ENCODE measurements around the gene ZNF48. TPM values are rescaled to one million over a fixed set of nuclear protein-coding genes. Genes with fewer than 3 reads are reported as not detected.

Gene ZNF48
- polyA plus RNA-seq, 1 donor (not counting 4 experiments of a cell fraction or from before 2014, with no cell fraction given): 4.3 TPM

GRCh38 chr16:30421010-30421409, 25.8 kb downstream of the ZNF48 start:
- H3K27ac ChIP-seq (ENCODE audit: control insufficient read depth, insufficient read depth, low read length): no peak overlapping the region
- no peak for FAIRE-seq
- dilution Hi-C loops (cut with MboI; ENCODE audit: extremely low pct_ligation_motif_present, low sequenced_read_pairs): no loop called here
- peaks cover 14% of the 10 kb centered on the region for H3K4me1 ChIP-seq (ENCODE audit: control insufficient read depth, extremely low read depth, insufficient read depth, low read length)
- H3K4me3 ChIP-seq (ENCODE audit: control insufficient read depth in 2 of 3, extremely low read depth in 1 of 3, insufficient read depth in 2 of 3, low read depth in 1 of 3, low read length in 3 of 3): no peak overlapping the region
- H3K27me3 ChIP-seq (ENCODE audit: control insufficient read depth, extremely low read depth, insufficient read depth, low read length): no peaks in the 10 kb centered on the region
- TF ChIP-seq EZH2 (IDR thresholded peaks at IDR 0.05; ENCODE audit: low read length): no peak
- TF ChIP-seq, protein P1, sequence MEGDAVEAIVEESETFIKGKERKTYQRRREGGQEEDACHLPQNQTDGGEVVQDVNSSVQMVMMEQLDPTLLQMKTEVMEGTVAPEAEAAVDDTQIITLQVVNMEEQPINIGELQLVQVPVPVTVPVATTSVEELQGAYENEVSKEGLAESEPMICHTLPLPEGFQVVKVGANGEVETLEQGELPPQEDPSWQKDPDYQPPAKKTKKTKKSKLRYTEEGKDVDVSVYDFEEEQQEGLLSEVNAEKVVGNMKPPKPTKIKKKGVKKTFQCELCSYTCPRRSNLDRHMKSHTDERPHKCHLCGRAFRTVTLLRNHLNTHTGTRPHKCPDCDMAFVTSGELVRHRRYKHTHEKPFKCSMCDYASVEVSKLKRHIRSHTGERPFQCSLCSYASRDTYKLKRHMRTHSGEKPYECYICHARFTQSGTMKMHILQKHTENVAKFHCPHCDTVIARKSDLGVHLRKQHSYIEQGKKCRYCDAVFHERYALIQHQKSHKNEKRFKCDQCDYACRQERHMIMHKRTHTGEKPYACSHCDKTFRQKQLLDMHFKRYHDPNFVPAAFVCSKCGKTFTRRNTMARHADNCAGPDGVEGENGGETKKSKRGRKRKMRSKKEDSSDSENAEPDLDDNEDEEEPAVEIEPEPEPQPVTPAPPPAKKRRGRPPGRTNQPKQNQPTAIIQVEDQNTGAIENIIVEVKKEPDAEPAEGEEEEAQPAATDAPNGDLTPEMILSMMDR (optimal IDR thresholded peaks at IDR 0.05 in 1 of 3, IDR thresholded peaks at IDR 0.05 in 1 of 3, conservative IDR thresholded peaks at IDR 0.05 in 1 of 3; ENCODE audit: extremely low read depth in 1 of 3, insufficient read depth in 2 of 3, low read length in 3 of 3): no peak
- no peak overlapping the region for H3K4me2 ChIP-seq (ENCODE audit: control insufficient read depth, extremely low read depth, insufficient read depth, low read depth, low read length)
- H4K20me1 ChIP-seq (ENCODE audit: control insufficient read depth, extremely low read depth, insufficient read depth, low read length): peaks cover 3% of the 10 kb centered on the region
- H3K9me1 ChIP-seq (ENCODE audit: control insufficient read depth, extremely low read depth, insufficient read depth, low read length): no peaks in the 10 kb centered on the region
- peaks cover 7% of the 10 kb centered on the region for H3K79me2 ChIP-seq (ENCODE audit: control insufficient read depth, insufficient read depth, low read length)
- DNase-seq (ENCODE audit: low read depth, low spot score): no peak
- peaks cover 22 to 25% of the 10 kb centered on the region in 2 experiments for H3K36me3 ChIP-seq (ENCODE audit: control insufficient read depth in 2 of 2, extremely low read depth in 1 of 2, insufficient read depth in 2 of 2, low read length in 2 of 2)
- H3K9ac ChIP-seq (ENCODE audit: control insufficient read depth, extremely low read depth, insufficient read depth, low read length): no peak overlapping the region
- no peak overlapping the region for H2AFZ ChIP-seq (ENCODE audit: control insufficient read depth, low read length)
- no peaks in the 10 kb centered on the region for H3K9me3 ChIP-seq (ENCODE audit: control insufficient read depth, low read depth, low read length)

- H3K9ac ChIP-seq (ENCODE audit: control insufficient read depth, extremely low read depth, insufficient read depth, low read length): no peak overlapping the region
- H4K20me1 ChIP-seq (ENCODE audit: control insufficient read depth, extremely low read depth, insufficient read depth, low read length): peaks cover 3% of the 10 kb centered on the region
- H3K4me1 ChIP-seq (ENCODE audit: control insufficient read depth, extremely low read depth, insufficient read depth, low read length): peaks cover 10% of the 10 kb centered on the region
- dilution Hi-C loops (cut with MboI; ENCODE audit: extremely low pct_ligation_motif_present, low sequenced_read_pairs): no loop called here
- no peak overlapping the region for H3K4me3 ChIP-seq (ENCODE audit: control insufficient read depth in 2 of 3, extremely low read depth in 1 of 3, insufficient read depth in 2 of 3, low read depth in 1 of 3, low read length in 3 of 3)
- no peaks in the 10 kb centered on the region for H3K9me1 ChIP-seq (ENCODE audit: control insufficient read depth, extremely low read depth, insufficient read depth, low read length)
- H3K9me3 ChIP-seq (ENCODE audit: control insufficient read depth, low read depth, low read length): no peaks in the 10 kb centered on the region
- TF ChIP-seq, protein P1 (optimal IDR thresholded peaks at IDR 0.05 in 1 of 3, IDR thresholded peaks at IDR 0.05 in 1 of 3, conservative IDR thresholded peaks at IDR 0.05 in 1 of 3; ENCODE audit: extremely low read depth in 1 of 3, insufficient read depth in 2 of 3, low read length in 3 of 3): no peak
- TF ChIP-seq EZH2 (IDR thresholded peaks at IDR 0.05; ENCODE audit: low read length): no peak
- no peak overlapping the region for H2AFZ ChIP-seq (ENCODE audit: control insufficient read depth, low read length)
- H3K27me3 ChIP-seq (ENCODE audit: control insufficient read depth, extremely low read depth, insufficient read depth, low read length): no peaks in the 10 kb centered on the region
- FAIRE-seq (no peak), DNase-seq (ENCODE audit: low read depth, low spot score) (no peak)
- peaks cover 11 to 24% of the 10 kb centered on the region in 2 experiments for H3K36me3 ChIP-seq (ENCODE audit: control insufficient read depth in 2 of 2, extremely low read depth in 1 of 2, insufficient read depth in 2 of 2, low read length in 2 of 2)
- no peak overlapping the region for H3K4me2 ChIP-seq (ENCODE audit: control insufficient read depth, extremely low read depth, insufficient read depth, low read depth, low read length)
- peaks cover 30% of the 10 kb centered on the region for H3K79me2 ChIP-seq (ENCODE audit: control insufficient read depth, insufficient read depth, low read length)
- H3K27ac ChIP-seq (ENCODE audit: control insufficient read depth, insufficient read depth, low read length): no peak overlapping the region
Observed at GRCh38 chr16:30428055-30428454, 32.8 kb downstream of the ZNF48 start.
